OCI-LY3 (cell line): ENCODE results near the gene GDF9.

Experiments
- CTCF ChIP-seq: fragments of 200-600, 300-600 bp; sonication (generic); IDR thresholded peaks from 2 replicates; pipeline ENCODE4 v1.5.1; 2014; ENCODE audit warnings: antibody characterized with exemption, low read length, low read depth
- EZH2phosphoT487 ChIP-seq: fragments of 200-600 bp; shearing (Covaris generic); IDR thresholded peaks from 2 replicates; pipeline ENCODE4 v1.6.1; 2018; ENCODE audit warnings: antibody characterized with exemption, mixed run types, low read depth

- TF ChIP-seq CTCF (no peak), EZH2phosphoT487 (no peak)
These were observed 35.5 kb upstream of the GDF9 start for GRCh38 chr5:132901730-132902129.
